Fibroblast of mammary gland (primary cell): Measurements from ENCODE around the gene RMND5A.

Experiments
- DNase-seq: peaks from one replicate; pipeline ENCODE4 v3.0.0-alpha.2; 2010; ENCODE audit warnings: low read depth
- H3K4me3 ChIP-seq: 2 replicates; pipeline ENCODE4 v1.5.1; 2011; ENCODE audit warnings: low read depth, mild to moderate bottlenecking, low read length, moderate library complexity; ENCODE audit not compliant: control insufficient read depth
- TF ChIP-seq, protein P1 (sequence below): conservative IDR thresholded peaks from 2 replicates; pipeline ENCODE4 v1.5.1; 2011; ENCODE audit warnings: low read depth, low read length, inconsistent platforms; ENCODE audit not compliant: control insufficient read depth, insufficient read depth

The RMND5A gene

DNA sequence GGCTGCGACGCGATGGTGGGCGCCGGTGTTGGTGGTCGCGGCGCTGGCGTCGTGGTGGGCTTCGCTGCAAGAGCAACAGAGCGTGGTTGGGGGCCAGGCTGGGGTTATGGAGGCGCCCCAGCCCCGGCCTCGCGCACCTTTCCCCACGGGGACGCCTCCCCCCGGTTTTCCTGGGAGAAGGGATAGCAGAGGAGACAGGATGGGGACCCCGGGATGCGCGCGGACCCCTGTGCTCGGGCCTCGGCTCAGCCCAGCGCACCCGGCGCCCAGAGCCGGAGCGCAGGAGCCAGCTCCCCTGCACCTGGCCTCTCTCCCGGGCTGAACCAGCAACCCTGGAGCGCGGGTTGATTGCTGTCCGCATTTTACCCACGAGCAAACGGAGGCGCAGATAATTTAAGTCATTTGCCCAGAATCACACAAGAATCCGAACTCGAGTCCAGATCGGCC lies 69.6 kb downstream of the RMND5A start:
- no peak overlapping the region for H3K4me3 ChIP-seq
- TF ChIP-seq, protein P1, sequence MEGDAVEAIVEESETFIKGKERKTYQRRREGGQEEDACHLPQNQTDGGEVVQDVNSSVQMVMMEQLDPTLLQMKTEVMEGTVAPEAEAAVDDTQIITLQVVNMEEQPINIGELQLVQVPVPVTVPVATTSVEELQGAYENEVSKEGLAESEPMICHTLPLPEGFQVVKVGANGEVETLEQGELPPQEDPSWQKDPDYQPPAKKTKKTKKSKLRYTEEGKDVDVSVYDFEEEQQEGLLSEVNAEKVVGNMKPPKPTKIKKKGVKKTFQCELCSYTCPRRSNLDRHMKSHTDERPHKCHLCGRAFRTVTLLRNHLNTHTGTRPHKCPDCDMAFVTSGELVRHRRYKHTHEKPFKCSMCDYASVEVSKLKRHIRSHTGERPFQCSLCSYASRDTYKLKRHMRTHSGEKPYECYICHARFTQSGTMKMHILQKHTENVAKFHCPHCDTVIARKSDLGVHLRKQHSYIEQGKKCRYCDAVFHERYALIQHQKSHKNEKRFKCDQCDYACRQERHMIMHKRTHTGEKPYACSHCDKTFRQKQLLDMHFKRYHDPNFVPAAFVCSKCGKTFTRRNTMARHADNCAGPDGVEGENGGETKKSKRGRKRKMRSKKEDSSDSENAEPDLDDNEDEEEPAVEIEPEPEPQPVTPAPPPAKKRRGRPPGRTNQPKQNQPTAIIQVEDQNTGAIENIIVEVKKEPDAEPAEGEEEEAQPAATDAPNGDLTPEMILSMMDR, result no peak
- no peak for DNase-seq

DNA sequence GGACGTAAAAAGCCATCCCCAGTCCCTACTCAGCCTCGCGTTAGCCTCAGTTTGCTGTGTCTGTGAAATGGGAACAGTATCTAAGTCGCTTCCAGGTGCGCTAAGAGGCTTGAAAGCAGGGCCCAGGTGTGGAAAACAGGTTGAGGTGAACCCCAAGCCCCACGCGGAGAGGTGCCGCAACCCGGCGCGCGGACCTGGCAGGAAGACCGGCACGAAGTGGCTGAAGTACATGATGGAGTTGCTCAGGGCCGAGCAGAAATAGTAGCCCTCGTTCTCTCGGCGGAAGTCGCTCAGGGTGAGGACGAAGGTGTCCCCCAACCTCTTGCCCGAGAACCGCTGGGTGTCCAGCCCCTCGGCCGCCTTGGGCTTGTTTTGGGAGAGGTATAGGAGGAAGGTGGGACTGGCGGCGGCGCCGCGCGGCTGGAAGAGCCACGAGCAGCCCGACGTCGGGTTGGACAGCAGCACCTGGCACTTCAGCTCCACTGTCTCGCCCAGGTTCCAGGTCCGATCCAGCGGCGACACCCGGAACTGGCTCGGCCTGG lies 70.1 kb downstream of the RMND5A start:
- no peak for DNase-seq
- TF ChIP-seq, protein P1, result no peak
- no peak overlapping the region for H3K4me3 ChIP-seq

DNA sequence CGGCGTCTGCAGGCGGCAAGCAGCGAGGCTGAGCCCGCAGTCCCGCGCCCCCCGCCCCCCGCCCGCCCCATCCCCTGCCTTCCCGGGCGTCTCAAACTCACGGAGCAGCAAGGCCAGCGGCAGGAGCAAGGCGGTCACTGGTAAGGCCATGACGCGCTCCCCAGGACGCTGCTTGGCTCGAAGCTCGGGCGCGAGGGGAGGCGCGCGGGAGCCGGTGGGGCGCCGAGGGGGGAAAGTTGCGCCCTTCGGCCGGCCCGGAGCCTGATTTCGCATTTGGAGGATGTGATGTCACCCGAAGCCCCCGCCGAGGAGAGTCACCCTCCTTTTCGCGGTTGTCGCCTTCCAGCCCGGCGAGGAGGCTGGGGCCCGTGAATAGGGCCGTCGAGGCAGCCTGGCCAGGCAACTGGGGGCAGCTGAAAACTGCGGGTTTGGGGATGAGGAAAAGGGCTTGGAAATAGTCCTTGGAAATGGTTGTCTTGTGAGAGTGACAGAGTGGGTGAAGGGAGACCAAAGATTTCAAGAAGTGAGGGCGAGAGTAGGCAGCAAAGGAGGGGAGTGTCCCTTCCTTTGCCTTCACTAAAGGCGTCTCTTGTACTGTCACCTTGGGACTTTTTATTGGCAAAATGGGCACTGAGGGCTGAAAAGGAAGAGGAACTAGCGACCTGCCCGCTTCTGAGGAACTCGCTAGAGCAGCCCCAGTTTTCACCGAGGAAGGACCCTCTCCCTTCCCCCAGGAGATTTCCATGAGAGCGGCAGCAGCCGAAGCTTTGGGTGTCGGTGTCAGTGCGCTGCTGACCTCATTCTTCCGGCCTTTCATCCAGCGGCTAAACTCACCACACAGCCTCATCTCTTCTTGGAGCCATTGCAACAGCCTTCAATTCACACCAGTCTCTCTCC lies 70.8 kb downstream of the RMND5A start, which contains the start of gene CD8A:
Gene CD8A, minus strand, starts transcription at position 238 of the 897 bp plus-strand sequence. Its CDS starts 88 bp downstream, at position 150.
- TF ChIP-seq, protein P1, result no peak
- DNase-seq, result peak; percentile 30
- no peak within 1 kb of the TSS for H3K4me3 ChIP-seq

DNA sequence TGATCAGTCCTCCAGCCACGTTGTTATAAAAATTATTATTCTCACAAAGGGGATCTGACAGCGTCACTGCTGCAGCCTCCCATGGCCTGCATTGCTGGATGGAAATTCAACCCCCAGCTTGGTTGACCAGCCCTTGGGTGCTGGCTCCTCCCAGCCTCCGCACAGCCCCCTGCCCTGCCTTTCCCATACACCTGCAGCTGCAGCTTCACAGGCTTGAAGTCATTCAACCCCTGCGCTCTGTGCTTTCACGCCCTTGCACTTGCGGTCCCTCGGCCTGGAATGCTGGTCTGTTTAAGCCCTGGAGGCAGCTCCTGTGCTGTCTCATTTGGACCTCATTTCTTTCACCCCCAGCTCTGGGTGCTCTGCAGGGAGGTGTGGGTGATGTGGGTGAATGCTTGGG lies 71.5 kb downstream of the RMND5A start:
- H3K4me3 ChIP-seq, result no peak overlapping the region
- DNase-seq, result no peak
- TF ChIP-seq, protein P1, result no peak

DNA sequence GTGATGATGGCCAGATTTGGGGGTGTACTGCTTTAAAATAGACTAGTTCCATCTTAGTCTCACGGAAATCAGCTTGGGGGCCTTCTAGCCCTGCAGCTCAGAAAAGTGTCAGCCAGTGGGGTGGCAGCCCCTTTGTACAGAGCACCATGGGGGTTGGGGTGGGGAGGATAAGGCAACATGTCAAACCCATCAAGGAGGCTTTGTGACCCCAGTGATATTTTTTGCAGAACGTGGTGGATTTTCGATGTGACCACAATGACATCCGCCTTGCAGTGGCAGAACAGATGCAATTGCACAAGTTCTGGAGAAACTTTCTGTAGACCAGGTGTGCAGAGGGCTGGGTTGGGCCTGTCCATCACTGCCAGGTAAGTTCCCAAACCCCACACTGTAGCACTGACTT lies 73.7 kb downstream of the RMND5A start:
- TF ChIP-seq, protein P1, result no peak
- H3K4me3 ChIP-seq, result no peak overlapping the region
- no peak for DNase-seq

DNA sequence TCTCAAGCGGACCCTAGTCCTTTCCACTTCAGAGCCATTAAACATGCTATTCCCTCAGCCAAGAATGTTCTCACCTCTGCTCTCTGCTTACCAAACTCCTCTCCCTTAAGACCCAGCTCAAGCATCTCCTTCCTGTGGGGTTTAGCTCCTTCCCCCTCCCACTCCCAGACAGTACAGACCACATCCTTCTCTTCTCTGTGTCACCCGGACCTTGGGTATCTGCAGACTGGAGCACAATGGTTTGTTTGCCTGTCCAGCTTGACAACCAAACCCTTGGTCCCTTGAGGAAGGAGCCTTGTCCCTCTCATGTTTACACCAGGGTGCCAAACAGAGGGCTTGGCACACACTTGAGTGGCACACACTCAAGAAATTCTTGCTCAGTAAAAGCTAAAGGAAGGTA lies 74.8 kb downstream of the RMND5A start:
- DNase-seq, result no peak
- H3K4me3 ChIP-seq, result no peak overlapping the region
- TF ChIP-seq, protein P1, result no peak
